Urothelium cell line (cell line): ENCODE measurements around the gene TMEM14A.
"Not testable (repeated sequence)": the region's sequence is repeated elsewhere in the genome, so short reads cannot be mapped to it uniquely, and the experiment has no call there.

Source experiments
- DNase-seq: peaks from one replicate; pipeline ENCODE4 v3.0.0; 2011; ENCODE audit warnings: low spot score, mixed read lengths
- FAIRE-seq: peaks from 2 replicates; lab custom pipeline; 2011; peaks lifted over from hg19 to GRCh38; lab: Jason Lieb, UNC

TMEM14A gene

DNA sequence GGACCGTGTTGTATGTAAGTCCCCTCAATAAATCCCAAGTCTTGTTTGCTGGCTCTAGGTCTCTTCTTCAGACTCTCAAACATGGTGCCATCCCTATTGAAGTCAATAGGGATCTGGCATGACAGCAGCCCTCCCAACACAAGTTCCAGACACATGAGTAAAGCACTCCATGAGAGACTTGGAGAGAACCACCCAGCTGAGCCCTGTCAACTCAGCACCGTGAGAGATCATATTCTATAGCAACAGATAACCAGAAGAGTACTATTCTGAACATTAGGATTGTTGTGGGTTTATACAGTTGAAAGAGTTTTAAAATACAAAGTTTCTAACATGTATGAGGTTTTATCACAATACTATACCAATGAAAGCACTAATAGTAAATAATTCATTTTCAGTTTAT is 23.5 kb downstream of the TMEM14A start:
- no peak for DNase-seq
- no peak for FAIRE-seq

- peak; percentile 46 for FAIRE-seq
- DNase-seq = no peak
These were observed 25.5 kb downstream of the TMEM14A start for GRCh38 chr6:52696418-52696817.

DNA sequence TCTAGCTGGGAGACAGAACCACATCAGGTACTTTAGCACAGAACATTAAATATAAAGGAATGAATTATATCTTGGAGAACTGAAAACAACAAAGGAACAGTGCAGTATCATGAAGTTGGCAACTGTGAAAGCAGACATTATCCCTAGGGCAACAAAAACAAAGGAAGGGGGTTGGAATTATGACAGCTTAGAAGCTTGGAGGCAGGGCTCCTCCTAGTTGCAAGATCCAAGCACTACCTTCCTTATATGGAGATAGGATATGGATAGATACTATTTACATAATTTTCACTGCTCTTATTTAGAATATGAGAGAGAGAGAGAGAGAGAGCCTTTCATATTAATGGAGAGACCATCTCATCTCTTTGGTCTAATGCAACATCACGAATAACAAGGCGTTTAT is 27.0 kb downstream of the TMEM14A start:
- FAIRE-seq (no peak), DNase-seq (no peak)

- no peak for FAIRE-seq
These were observed 33.1 kb downstream of the TMEM14A start for GRCh38 chr6:52704060-52704459.

GRCh38 chr6:52704781-52705502 is 34.0 kb downstream of the TMEM14A start:
- FAIRE-seq = not testable (repeated sequence)

More at GRCh38 chr6:52704060-52704459, 33.1 kb downstream of the TMEM14A start:
- no peak for DNase-seq

GRCh38 chr6:52706001-52706400 is 35.1 kb downstream of the TMEM14A start:
- DNase-seq (no peak), FAIRE-seq (no peak)

More at GRCh38 chr6:52704781-52705502, 34.0 kb downstream of the TMEM14A start:
- not testable (repeated sequence) for DNase-seq

- DNase-seq = no peak
- FAIRE-seq = no peak
These were observed 37.2 kb downstream of the TMEM14A start for GRCh38 chr6:52707963-52708680.

- DNase-seq (no peak), FAIRE-seq (peak; percentile 73)
These were observed 41.2 kb downstream of the TMEM14A start for GRCh38 chr6:52712136-52712535.

- DNase-seq, FAIRE-seq: not testable (repeated sequence)
These were observed 43.8 kb downstream of the TMEM14A start for GRCh38 chr6:52714761-52715160.

GRCh38 chr6:52718550-52718949 is 47.6 kb downstream of the TMEM14A start:
- no peak for FAIRE-seq

GRCh38 chr6:52720321-52720720 is 49.4 kb downstream of the TMEM14A start:
- FAIRE-seq (no peak), DNase-seq (no peak)

More at GRCh38 chr6:52718550-52718949, 47.6 kb downstream of the TMEM14A start:
- no peak for DNase-seq

- DNase-seq (no peak), FAIRE-seq (no peak)
These were observed 53.1 kb downstream of the TMEM14A start for GRCh38 chr6:52724042-52724405.

- FAIRE-seq (no peak), DNase-seq (peak; percentile 86)
These were observed 53.7 kb downstream of the TMEM14A start for GRCh38 chr6:52724406-52725121.

DNA sequence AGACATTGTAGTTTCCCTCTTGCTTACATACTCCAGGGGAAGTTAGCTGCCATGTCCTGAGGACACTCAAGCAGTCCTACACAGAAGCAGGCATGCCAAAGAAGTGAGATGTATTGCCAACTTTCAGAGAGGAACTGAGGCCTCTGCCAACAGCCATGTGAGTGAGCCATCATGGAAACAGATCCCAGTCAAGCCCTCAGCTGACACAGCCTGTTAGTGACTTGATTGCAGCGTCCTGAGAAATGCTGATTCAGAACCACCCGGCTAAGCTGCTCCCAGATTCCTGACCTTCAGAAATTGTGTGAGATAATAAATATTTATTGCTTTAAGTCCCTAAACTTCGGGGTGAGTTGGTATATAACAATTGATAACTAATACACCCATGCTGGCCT is 54.2 kb downstream of the TMEM14A start:
- no peak for DNase-seq
- no peak for FAIRE-seq

DNA sequence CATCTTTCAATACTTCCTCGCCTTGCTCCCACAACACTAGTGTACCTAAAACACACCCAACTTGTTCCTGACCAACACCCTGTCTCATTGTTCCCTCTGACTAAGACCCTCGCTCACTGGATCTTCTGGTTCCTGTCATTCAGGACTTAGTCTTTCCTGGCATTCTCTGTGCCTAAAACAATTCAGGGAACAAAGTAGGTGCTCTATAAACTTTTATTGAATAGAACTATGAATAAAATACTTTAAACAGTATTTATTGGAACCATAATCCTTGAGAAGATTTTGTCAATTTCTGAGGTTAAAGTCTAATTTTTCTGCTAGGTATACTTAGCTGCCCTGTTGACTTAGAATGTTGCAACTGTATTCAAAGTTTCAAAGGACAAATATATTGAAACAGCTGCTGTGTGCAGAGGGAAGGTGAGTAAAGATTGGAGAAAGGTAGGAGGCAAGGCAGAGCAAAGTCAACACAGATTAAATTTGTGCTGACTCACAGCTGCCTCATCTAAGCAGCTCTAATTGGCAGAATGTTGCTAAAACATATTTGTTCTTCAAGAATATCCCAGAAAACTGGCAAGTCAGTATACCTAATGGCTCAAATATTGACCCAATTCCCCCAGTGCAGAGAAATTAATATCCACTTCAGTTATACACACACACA is 54.8 kb downstream of the TMEM14A start:
- FAIRE-seq (no peak), DNase-seq (no peak)

DNA sequence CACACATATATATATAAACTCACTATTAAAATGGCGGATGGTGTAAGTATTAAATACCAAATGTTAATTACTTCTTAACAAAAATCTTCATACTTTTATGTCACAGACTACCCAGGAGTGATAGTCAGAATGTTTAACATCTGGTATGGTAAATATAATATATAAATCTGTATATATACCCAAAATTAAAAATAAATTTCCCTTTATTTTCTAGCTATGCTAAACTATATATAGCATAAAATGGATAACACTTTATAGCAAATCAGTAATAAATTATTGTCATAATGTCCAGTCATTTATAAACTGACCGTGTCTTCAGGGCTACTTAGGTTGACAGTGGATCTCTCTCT is 55.3 kb downstream of the TMEM14A start:
- FAIRE-seq (no peak), DNase-seq (no peak)

GRCh38 chr6:52726741-52727535 is 56.0 kb downstream of the TMEM14A start:
- no peak for FAIRE-seq
- DNase-seq = no peak

GRCh38 chr6:52727908-52728307 is 57.0 kb downstream of the TMEM14A start:
- DNase-seq (no peak), FAIRE-seq (no peak)

GRCh38 chr6:52728394-52728793 is 57.5 kb downstream of the TMEM14A start:
- FAIRE-seq = no peak

GRCh38 chr6:52729576-52729975 is 58.7 kb downstream of the TMEM14A start:
- no peak for FAIRE-seq
- no peak for DNase-seq

More at GRCh38 chr6:52728394-52728793, 57.5 kb downstream of the TMEM14A start:
- no peak for DNase-seq
